DOHH2 (cell line): ENCODE data around the gene RAD51B.

Experiments
- H3F3A ChIP-seq: fragments of 200-600 bp; sonication (generic), shearing (Covaris generic); 2 replicates; pipeline ENCODE4 v1.6.0; 2016; ENCODE audit warnings: antibody characterized with exemption, mild to moderate bottlenecking; ENCODE audit not compliant: control insufficient read depth, insufficient read depth
- H3K27ac ChIP-seq: fragments of 200-600 bp; sonication (generic); 2 replicates; pipeline ENCODE4 v1.5.1; 2014; ENCODE audit warnings: low read depth, mild to moderate bottlenecking, low read length, moderate library complexity
- H3K27me3 ChIP-seq: fragments of 200-600 bp; sonication (generic); 2 replicates; pipeline ENCODE4 v1.6.1; 2014; ENCODE audit warnings: mild to moderate bottlenecking, low read length, mixed read lengths; ENCODE audit not compliant: control insufficient read depth
- H3K36me3 ChIP-seq: fragments of 200-600 bp; sonication (generic); 2 replicates; pipeline ENCODE4 v1.6.1; 2014; ENCODE audit warnings: mild to moderate bottlenecking, low read length, moderate library complexity, mixed read lengths; ENCODE audit not compliant: control insufficient read depth
- H3K4me1 ChIP-seq: fragments of 200-600 bp; sonication (generic); 2 replicates; pipeline ENCODE4 v1.6.1; 2014; ENCODE audit warnings: mild to moderate bottlenecking, low read length, mixed read lengths; ENCODE audit not compliant: control insufficient read depth
- H3K4me2 ChIP-seq: fragments of 200-600 bp; sonication (generic); 2 replicates; pipeline ENCODE4 v1.6.0; 2014; ENCODE audit warnings: mild to moderate bottlenecking, low read length, moderate library complexity
- H3K4me3 ChIP-seq: fragments of 200-600 bp; sonication (generic); 2 replicates; pipeline ENCODE4 v1.5.1; 2014; ENCODE audit warnings: mild to moderate bottlenecking, low read length, mixed read lengths
- H3K79me2 ChIP-seq: fragments of 200-600 bp; sonication (generic); 2 replicates; pipeline ENCODE4 v1.6.1; 2014; ENCODE audit warnings: mild to moderate bottlenecking, low read length, mixed read lengths; ENCODE audit not compliant: control insufficient read depth
- H3K9me2 ChIP-seq: fragments of 200-600 bp; sonication (generic); replicated peaks from 2 replicates; pipeline ENCODE4 v1.6.1; 2014; ENCODE audit warnings: mild to moderate bottlenecking, low read length, mixed read lengths; ENCODE audit not compliant: control insufficient read depth
- H3K9me3 ChIP-seq: fragments of 200-600 bp; sonication (generic); 2 replicates; pipeline ENCODE4 v1.6.1; 2014; ENCODE audit warnings: antibody characterized with exemption, low read length, mixed read lengths; ENCODE audit not compliant: control insufficient read depth, insufficient read depth
- H4K20me1 ChIP-seq: fragments of 200-600 bp; sonication (generic); 2 replicates; pipeline ENCODE4 v1.6.0; 2014; ENCODE audit warnings: low read depth, mild to moderate bottlenecking, antibody characterized with exemption, low read length, moderate library complexity; ENCODE audit not compliant: control insufficient read depth, insufficient read depth
- EZH2phosphoT487 ChIP-seq: fragments of 200-600 bp; sonication (generic); IDR thresholded peaks from 2 replicates; pipeline ENCODE4 v1.6.1; 2017; ENCODE audit warnings: borderline replicate concordance, mild to moderate bottlenecking, antibody characterized with exemption, low read length, moderate library complexity, mixed read lengths
- TF ChIP-seq, protein P1 (sequence below): fragments of 200-600 bp; sonication (generic); IDR thresholded peaks from one replicate; pipeline ENCODE4 v1.5.1; 2014; ENCODE audit warnings: antibody characterized with exemption, mild to moderate bottlenecking, low read depth, low read length; ENCODE audit not compliant: poor library complexity, severe bottlenecking

RAD51B gene

DNA sequence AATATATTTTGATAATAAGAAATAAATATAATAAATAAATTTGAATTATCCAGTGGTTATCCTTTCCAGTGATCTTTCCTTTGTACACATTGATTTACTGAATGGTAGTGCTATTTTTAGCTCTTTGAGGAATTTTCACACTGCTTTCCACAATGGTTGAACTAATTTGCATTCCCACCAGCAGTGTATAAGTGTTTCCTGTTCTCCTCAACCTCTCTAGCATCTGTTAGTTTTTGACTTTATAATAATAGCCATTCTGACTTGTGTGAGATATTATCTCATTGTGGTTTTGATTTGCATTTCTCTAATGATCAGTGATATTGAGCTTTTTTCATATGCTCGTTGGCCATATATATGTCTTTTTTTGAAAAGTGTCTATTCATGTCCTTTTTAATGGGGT, 333.7 kb downstream of the RAD51B start:
- TF ChIP-seq, protein P1, sequence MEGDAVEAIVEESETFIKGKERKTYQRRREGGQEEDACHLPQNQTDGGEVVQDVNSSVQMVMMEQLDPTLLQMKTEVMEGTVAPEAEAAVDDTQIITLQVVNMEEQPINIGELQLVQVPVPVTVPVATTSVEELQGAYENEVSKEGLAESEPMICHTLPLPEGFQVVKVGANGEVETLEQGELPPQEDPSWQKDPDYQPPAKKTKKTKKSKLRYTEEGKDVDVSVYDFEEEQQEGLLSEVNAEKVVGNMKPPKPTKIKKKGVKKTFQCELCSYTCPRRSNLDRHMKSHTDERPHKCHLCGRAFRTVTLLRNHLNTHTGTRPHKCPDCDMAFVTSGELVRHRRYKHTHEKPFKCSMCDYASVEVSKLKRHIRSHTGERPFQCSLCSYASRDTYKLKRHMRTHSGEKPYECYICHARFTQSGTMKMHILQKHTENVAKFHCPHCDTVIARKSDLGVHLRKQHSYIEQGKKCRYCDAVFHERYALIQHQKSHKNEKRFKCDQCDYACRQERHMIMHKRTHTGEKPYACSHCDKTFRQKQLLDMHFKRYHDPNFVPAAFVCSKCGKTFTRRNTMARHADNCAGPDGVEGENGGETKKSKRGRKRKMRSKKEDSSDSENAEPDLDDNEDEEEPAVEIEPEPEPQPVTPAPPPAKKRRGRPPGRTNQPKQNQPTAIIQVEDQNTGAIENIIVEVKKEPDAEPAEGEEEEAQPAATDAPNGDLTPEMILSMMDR = no peak
- H3F3A ChIP-seq = no peaks in the 10 kb centered on the region
- no peaks in the 10 kb centered on the region for H3K9me2 ChIP-seq
- H3K27me3 ChIP-seq = no peaks in the 10 kb centered on the region
- no peak overlapping the region for H3K4me2 ChIP-seq
- peaks cover 4% of the 10 kb centered on the region; the same call in 1 of the 2 replicates for H3K9me3 ChIP-seq
- H4K20me1 ChIP-seq = no peaks in the 10 kb centered on the region
- peaks cover 6% of the 10 kb centered on the region for H3K4me1 ChIP-seq
- H3K27ac ChIP-seq = no peak overlapping the region
- H3K79me2 ChIP-seq = no peaks in the 10 kb centered on the region
- H3K4me3 ChIP-seq = no peak overlapping the region
- no peaks in the 10 kb centered on the region for H3K36me3 ChIP-seq

- Histone ChIP-seq H3K9me2 (no peaks in the 10 kb centered on the region), H3K27ac (no peak overlapping the region), H3K4me2 (no peak overlapping the region), H3K36me3 (no peaks in the 10 kb centered on the region), H3K4me1 (peaks cover 6% of the 10 kb centered on the region), H4K20me1 (no peaks in the 10 kb centered on the region), H3F3A (no peaks in the 10 kb centered on the region), H3K79me2 (no peaks in the 10 kb centered on the region), H3K9me3 (no peaks in the 10 kb centered on the region; the same call in 1 of the 2 replicates), H3K4me3 (no peak overlapping the region), H3K27me3 (no peaks in the 10 kb centered on the region)
- no peak for TF ChIP-seq EZH2phosphoT487
- TF ChIP-seq, protein P1 = no peak
These were observed 334.7 kb downstream of the RAD51B start for GRCh38 chr14:68154275-68154674.

DNA sequence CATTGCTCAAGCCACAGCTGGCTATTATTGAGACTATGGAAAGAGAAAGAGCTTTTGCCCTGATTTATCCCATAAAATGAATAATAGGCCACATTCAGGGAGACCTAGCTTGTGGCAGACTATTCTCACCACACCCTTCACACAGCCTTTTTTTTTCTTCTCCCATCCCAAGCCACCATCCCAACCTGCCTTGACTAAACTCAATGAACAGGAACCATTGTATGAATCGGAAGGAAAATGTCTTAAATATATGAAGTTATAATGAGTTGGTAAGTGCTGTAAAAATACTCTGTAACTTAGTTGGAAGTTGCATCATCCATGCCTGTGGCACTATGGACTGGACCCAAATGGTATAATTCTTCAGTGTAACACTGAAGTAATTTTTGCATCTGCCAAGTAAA, 338.4 kb downstream of the RAD51B start:
- Histone ChIP-seq H3K79me2 (no peaks in the 10 kb centered on the region), H3K4me3 (no peak overlapping the region), H3F3A (no peaks in the 10 kb centered on the region), H3K27ac (no peak overlapping the region), H3K36me3 (no peaks in the 10 kb centered on the region), H4K20me1 (no peaks in the 10 kb centered on the region), H3K4me1 (peaks cover 6% of the 10 kb centered on the region), H3K9me3 (no peaks in the 10 kb centered on the region), H3K4me2 (no peak overlapping the region), H3K27me3 (no peaks in the 10 kb centered on the region), H3K9me2 (no peaks in the 10 kb centered on the region)
- TF ChIP-seq EZH2phosphoT487 = no peak
- TF ChIP-seq, protein P1 = no peak

DNA sequence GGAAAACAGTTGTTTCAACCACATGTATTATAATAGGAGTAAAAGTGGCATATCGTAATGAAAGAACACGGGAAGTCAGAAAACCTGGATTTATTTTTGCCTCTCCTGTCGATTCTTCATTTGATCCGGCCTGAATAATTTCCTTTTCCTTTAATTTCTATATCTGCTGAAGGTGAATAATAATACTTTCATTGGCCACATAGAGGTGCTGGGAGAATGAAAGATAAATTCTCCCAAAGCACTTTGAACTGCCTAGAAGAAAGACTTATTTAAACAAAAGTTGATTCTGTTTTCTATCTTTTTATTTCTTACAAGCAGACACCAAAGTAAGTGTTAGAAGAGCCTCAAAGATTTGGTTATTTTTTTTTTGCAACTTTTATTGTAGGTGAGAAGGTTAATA, 339.1 kb downstream of the RAD51B start:
- Histone ChIP-seq H3K4me2 (no peak overlapping the region), H3K79me2 (no peaks in the 10 kb centered on the region), H3K4me1 (peaks cover under 1% of the 10 kb centered on the region), H3K27me3 (no peaks in the 10 kb centered on the region), H3K4me3 (no peak overlapping the region), H3K36me3 (no peaks in the 10 kb centered on the region), H3K9me3 (no peaks in the 10 kb centered on the region), H3F3A (no peaks in the 10 kb centered on the region), H3K9me2 (no peaks in the 10 kb centered on the region), H3K27ac (no peak overlapping the region), H4K20me1 (no peaks in the 10 kb centered on the region)
- TF ChIP-seq, protein P1 = no peak
- TF ChIP-seq EZH2phosphoT487 = no peak
